ENCODE results near the gene PRKCH. TPM values are rescaled to one million over a fixed set of nuclear protein-coding genes. Genes with fewer than 3 reads are reported as not detected.

The PRKCH gene
- 51.8 and 58.6 TPM in 2 replicates for total RNA-seq (2014; rRNA removed; shearing (Covaris generic))
- 33.5 and 44.5 TPM in 2 replicates for polyA plus RNA-seq (2015; cell fraction: cytosol; rRNA removed)
- 17.9 and 33.6 TPM in 2 replicates for polyA plus RNA-seq (2015; cell fraction: nucleus; rRNA removed)

DNA sequence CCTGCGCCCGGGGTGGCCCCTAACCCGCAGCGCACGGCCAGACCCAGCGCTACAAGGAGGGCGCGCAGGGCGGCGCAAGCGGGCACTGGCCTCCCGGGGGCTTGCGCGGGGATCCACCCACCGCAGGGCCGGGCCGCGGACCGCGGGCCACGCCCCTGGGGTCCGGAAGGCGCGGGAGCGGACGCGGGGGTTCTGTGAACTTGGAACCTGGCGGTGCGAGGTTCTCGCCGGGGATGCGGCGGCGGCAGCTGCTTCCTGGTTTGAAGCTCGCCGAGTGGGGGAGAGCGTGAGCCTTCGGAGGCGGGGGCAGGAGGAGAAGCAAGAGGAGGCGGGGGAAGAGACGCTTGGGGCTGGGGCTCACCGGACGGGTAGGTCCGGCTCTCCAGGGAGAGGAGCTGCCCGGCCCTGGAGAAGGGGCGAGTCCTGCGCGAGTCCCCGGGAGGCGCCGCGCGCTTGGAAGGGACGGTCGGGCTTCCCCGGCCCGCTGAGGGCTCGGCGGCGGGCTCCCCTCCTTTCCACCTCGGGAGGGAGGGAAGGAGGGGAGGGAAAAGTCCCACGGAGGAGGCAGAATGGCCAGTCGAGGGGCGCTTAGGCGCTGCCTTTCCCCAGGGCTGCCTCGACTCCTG lies at the start of gene PRKCH:
PRKCH (plus strand) TSS at position 195 of the 626 bp plus-strand sequence. CDS start 523 bp downstream, outside the sequence.
- in situ Hi-C loops (cut with HindIII; ENCODE audit: low pct_unique_long_range_greater_than_20kb, low sequenced_read_pairs): no loop called here
- DNase-seq (ENCODE audit: low read depth, low spot score): peak; percentile 74

DNA sequence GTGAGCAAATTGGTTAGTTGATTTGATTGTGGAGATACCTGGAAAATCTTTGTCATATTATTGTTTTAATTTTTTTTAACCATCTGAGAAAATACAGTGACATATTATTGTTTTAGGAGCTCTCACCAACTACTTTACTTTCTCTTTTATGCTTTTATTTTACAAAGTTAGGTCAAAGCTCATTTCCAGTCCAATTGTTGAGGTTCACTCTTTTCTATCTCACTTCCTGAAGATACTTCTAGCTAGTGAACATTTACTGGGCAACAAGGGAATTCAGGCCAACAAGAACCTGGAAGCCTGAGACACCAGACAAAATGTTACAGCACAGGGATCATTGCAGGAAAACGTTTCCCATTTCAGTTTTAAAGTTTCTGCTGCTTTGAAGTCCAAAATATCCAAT lies 44.1 kb upstream of the PRKCH start:
- in situ Hi-C loops (cut with HindIII; ENCODE audit: low pct_unique_long_range_greater_than_20kb, low sequenced_read_pairs): no loop called here
- DNase-seq (ENCODE audit: low read depth, low spot score): no peak

DNA sequence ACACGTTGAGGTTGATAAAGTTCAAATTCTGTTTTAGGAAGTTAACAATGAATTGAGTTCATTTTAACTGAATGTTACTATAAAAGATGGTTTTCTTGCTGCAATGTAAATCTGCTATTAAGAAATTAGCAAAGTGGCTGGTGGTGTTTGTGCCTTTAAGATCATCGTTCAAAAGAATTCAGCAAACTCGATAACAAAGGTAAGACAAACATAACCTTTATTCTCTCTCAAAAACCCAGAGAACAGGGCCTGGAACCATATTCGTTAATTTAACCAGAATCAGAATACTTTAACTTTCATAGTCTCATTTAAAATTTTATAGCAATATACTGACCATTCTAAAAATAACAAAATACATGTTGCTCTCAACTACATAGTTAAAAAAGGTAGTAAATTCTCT lies 43.6 kb upstream of the PRKCH start:
- in situ Hi-C loops (cut with HindIII; ENCODE audit: low pct_unique_long_range_greater_than_20kb, low sequenced_read_pairs): no loop called here
- DNase-seq (ENCODE audit: low read depth, low spot score): no peak

DNA sequence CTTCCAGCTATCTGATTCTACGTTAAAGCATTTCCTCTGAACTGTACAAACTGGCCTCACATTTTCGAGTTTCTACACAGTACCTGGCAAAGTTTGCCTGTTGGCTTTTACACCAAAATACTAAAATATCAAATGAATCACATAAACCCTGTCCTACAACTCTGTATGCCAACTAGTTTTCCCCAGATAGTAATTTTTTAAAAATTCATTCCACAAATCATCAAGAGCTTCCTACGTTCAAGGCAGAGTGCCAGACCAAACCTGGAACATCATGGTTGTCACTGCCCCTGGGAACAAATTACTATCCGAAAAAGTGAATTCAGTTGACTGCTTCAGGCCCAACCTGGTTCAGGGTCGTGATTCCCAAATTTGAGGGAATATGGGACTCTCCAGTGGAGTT lies 42.3 kb upstream of the PRKCH start:
- no peak for DNase-seq (ENCODE audit: low read depth, low spot score)
- in situ Hi-C loops (cut with HindIII; ENCODE audit: low pct_unique_long_range_greater_than_20kb, low sequenced_read_pairs): no loop called here

DNA sequence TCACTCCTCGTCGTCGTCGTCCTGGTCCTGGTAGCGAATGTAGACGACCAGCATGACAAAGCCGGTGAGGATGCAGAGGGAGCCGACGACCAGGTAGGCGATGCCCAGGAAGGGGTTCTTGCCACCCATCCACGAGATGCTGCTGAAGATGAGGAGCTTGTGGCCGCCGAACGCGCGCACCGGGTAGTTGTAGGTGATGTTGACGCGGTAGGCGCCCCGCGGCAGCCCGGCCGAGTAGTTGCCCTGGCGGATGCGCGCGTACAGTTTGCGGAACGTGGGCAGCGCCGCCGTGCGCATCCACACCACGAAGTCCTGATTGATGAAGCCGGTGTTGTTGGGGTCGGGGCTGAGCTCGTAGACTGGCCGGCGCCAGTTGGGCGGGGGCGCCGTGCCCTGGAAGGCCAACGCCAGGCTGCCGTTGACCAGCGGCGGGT lies 41.3 kb upstream of the PRKCH start:
- in situ Hi-C loops (cut with HindIII; ENCODE audit: low pct_unique_long_range_greater_than_20kb, low sequenced_read_pairs): no loop called here
- DNase-seq (ENCODE audit: low read depth, low spot score): no peak

DNA sequence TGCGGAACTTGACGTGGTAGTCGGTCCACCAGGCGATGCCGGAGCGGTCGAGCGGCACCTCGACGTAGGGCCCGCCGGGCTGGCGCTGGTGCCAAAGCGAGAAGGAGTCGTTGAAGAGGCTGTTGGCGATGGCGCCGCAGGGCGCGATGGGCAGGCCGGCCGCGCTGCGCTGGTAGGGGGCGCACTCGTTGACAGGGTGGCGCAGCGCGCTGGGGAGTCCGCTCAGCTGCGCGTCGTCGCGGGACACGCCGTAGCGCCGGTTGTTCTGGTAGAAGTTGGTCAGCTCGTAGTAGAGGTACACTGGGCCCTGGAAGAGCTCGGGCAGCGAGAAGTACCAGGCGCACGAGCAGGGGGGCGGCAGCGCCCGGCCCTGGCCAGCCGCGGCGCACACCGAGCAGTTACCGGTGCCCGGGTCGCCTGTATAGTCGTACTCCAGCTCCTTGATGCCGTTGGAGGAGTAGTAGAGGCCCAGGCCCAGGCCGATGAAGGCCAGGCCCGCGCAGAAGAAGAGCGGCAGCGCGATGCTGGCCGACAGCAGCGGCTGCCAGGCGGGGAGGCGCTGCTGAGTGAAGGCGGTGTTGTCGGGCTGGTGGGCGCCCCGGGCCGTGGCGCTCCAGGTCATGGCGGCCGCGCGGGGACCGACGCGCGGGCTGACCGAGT lies 40.7 kb upstream of the PRKCH start:
- in situ Hi-C loops (cut with HindIII; ENCODE audit: low pct_unique_long_range_greater_than_20kb, low sequenced_read_pairs): no loop called here
- DNase-seq (ENCODE audit: low read depth, low spot score): no peak

DNA sequence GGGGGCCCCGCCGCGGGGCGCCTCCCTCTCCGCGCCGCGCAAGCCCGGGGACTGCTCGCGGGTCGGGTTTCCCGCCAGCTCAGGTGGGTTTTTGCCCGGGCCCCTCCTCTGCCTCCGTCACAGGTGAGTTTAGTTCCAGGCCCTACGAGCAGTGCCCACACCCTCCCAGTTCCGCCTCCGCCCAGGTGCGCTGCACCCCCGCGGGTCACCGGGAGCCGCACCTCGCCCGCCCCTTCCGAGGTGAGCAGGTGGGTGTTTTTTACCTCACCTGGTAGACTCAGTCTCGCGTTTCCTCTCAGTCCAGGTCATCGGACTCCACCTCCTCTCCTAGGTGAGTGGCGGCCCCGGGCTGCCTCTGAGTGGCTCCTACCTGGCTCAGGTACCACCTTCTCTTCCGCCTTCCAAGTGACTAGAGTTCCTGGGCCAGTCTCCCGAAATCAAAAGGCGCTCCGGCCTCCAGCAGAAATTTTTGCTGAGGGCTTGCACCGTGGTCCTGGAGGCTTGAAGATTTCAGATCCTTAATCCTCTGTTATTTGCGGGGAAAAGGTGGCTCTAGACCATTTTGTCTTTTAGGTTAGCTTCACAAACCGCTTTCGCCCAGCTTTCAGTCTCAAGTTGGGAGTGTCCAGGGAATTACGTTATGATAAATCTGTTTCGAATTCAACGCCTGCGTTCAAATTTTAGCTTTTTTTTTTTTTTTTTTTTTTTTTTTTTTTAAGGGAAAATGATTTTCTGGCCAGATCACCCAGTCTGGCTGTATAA lies 40.0 kb upstream of the PRKCH start, which contains the start of gene TMEM30B:
TMEM30B (minus strand) TSS at position 153 of the 762 bp plus-strand sequence. CDS start 191 bp downstream, outside the sequence.
- in situ Hi-C loops (cut with HindIII; ENCODE audit: low pct_unique_long_range_greater_than_20kb, low sequenced_read_pairs): no loop called here
- no peak for DNase-seq (ENCODE audit: low read depth, low spot score)

DNA sequence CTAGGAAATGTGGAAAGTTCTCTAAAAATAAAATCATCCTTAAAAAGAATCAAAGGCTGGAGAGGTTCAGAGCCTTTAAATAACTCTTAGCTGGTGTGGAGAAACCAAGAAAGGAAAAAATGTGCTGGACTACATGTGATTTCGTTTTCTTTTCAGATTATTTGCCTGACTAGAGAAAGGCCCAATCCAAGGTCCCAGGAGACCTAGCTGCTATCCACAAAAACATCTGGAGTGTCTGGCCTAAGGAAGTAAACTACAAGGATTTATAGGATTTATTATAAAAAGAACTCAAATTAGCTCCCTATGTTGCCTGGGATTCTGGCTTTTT lies 39.5 kb upstream of the PRKCH start:
- in situ Hi-C loops (cut with HindIII; ENCODE audit: low pct_unique_long_range_greater_than_20kb, low sequenced_read_pairs): no loop called here
- no peak for DNase-seq (ENCODE audit: low read depth, low spot score)

DNA sequence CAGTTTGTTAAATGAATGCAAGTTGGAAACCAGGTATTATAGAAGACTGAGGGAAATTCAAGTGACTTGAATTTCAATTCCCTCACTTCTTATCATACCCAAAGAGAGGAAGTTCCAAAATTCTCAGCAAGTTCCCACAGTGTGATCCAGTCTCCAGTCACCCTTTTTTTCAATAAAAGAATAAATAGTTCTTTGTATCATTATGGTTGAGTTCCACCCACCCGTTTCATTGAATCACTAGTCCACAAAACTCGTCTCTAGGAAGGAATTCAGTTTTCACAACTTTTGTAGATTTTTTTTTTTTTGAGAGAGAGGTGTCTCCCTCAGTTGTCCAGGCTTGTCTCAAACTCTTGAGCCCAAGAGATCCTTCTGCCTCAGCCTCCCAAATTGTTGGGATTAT lies 38.6 kb upstream of the PRKCH start:
- in situ Hi-C loops (cut with HindIII; ENCODE audit: low pct_unique_long_range_greater_than_20kb, low sequenced_read_pairs): no loop called here
- no peak for DNase-seq (ENCODE audit: low read depth, low spot score)

DNA sequence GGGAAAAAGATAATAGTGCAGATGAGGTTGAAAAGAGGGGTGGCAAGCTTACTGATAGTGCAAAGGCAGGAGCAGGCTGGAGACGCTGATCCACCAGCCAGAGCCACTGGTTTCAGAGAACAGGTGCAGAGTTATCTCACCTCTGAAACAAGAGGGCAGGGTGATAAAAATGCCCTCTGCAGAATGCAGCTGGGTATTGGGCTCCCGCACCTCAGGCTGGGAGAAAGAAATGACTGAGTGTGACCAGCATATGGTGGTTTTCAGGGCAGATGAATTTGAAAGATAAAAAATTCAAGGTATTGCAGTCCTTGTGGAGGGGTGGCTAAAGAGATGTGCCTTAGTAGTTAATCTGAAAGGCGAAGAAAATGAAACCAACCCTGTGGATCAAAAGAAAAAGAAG lies 37.4 kb upstream of the PRKCH start:
- no peak for DNase-seq (ENCODE audit: low read depth, low spot score)
- in situ Hi-C loops (cut with HindIII; ENCODE audit: low pct_unique_long_range_greater_than_20kb, low sequenced_read_pairs): no loop called here

DNA sequence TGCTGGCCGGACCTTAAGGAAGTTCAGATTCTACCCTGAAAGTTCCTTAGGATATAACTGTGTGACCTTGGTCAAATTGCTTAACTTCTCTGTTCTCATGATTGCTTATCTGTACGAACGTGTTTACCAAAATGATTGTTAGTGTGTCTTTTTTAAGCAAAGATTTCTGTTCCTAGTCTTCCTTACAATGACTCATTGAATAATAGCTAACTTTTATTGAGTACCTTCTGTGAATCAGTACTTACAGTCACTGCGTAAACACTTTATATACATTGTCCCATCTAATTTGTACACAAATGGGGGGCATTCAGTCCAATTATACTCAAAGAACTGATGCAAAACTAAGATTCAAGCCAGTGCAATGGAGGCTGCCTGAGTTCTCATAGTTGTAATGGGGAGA lies 36.0 kb upstream of the PRKCH start:
- in situ Hi-C loops (cut with HindIII; ENCODE audit: low pct_unique_long_range_greater_than_20kb, low sequenced_read_pairs): no loop called here
- no peak for DNase-seq (ENCODE audit: low read depth, low spot score)

DNA sequence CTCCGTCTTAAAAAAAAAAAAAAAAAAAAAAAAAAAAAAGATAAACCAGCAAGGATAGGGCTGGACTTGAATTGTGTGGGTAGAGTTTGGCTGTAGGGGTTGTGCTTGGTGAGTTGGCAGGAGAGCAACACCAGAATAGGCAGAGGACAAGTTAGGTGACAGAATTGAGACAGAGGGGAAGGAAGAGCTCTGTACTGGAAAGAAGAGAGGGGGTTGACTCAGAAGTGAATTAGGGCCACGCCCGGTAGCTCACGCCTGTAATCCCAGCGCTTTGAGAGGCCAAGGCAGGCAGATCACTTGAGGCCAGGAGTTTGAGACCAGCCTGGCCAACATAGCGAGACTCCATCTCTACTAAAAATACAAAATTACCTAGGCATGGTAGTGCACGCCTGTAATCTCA lies 34.2 kb upstream of the PRKCH start:
- in situ Hi-C loops (cut with HindIII; ENCODE audit: low pct_unique_long_range_greater_than_20kb, low sequenced_read_pairs): no loop called here
- DNase-seq (ENCODE audit: low read depth, low spot score): no peak

DNA sequence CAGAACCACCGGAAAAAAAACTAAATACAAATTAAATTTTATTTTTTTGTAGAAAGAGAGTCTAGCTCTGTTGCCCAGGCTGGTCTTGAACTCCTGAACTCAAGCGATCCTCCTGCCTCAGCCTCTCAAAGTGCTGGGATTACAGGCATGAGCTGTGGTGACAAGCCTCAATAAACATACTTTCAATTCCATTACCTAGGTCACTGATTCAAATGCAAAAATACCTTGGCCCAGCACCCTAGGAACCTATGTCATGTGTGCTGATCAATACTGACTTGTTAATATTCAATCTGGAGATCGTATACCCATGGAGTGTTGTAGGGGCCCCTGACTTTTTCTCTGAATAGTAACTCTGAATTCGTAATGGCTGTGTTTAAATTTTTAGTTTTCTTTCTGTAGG lies 33.2 kb upstream of the PRKCH start:
- DNase-seq (ENCODE audit: low read depth, low spot score): no peak
- in situ Hi-C loops (cut with HindIII; ENCODE audit: low pct_unique_long_range_greater_than_20kb, low sequenced_read_pairs): no loop called here

DNA sequence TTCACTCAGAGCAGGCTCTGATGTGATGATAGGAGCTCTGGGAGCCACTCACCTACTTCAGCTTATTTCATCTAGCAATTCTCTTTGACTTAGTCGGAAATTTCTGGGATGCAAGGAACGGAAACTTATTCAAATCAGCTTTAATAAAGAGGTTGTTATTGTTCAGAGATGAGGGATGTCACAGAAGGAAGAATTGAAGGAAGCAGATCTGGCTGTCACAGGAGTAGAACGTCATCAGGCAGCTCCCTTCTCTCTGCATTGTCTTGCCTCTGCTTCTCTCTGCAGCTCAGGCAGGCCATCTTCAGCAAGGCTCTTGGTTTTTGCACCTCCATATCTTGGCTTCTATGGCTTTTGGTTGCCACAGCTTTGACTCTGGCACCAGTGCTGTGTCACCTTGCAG lies 32.7 kb upstream of the PRKCH start:
- DNase-seq (ENCODE audit: low read depth, low spot score): no peak
- in situ Hi-C loops (cut with HindIII; ENCODE audit: low pct_unique_long_range_greater_than_20kb, low sequenced_read_pairs): no loop called here

DNA sequence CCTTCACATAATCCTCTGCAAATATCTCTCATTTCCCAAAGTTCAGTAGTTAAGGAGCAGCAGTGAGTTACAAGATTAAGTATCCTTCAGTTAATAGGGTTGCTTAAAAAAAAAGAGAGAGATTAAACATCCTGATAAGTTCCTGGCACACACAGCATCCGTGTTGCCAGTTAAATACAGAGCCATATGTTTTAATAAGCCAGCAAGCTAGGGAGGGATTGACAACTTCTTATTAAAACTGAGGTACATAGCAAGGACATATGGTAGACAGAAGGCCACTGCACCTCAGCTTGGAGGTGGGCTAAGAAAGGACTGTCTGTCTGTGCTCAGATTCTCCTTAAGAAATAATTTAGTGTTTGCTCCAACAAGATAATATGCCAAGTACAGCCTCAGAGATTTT lies 30.7 kb upstream of the PRKCH start:
- in situ Hi-C loops (cut with HindIII; ENCODE audit: low pct_unique_long_range_greater_than_20kb, low sequenced_read_pairs): no loop called here
- DNase-seq (ENCODE audit: low read depth, low spot score): no peak

DNA sequence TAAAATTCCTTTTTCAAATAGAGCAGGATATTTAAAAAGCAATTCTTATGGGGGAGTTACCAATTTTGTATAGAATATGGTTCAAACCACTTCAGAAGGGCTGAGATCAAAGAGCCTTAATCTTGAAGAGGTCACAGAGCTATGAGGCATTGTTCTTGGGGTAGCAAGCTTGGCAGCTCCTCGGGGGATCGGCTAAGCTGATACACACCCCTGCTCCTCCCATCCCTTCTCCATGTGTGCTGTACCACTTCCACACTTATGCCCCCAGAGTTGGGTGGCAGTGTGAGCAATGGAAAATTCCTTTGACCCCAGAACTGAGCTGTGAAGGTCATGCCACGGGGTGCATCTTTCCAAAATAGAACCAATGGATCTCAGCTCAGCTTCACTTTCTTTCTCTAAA lies 25.2 kb upstream of the PRKCH start:
- in situ Hi-C loops (cut with HindIII; ENCODE audit: low pct_unique_long_range_greater_than_20kb, low sequenced_read_pairs): no loop called here
- no peak for DNase-seq (ENCODE audit: low read depth, low spot score)

DNA sequence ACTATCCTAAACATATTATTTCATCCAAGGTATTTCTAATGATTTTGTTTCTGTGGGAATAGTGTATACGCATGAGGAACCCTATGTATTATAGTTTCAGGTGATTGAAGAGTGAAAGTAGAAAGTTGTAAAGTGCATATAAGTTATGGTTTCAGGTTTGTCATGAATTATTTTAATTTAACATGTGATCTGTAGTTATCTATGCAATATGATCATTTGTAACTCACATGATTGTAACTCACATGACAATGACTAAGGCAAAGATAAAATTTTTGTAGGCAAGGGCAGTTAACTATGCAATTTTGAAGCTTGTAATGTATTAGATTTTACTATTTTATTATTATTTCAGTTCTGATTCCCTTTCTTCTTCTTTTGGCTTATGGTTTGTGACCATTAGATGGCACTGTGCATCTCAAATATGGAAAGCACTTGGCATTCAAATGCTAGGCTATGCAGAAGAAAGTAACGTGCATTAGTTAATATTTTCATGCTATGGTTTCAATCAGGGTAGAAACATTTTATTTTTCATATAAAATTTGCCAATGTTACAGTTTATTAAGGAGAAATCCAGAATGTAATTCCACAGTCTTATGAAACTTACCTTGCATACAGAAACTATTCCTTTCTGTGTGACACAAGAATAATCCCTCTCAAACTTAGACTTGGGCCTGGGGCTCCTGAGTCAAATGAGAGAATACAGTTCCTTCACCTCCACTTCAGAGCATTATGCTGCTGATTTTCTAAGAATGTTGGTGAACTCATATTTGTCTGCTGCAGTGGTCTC lies 24.5 kb upstream of the PRKCH start:
- peak; percentile 65 for DNase-seq (ENCODE audit: low read depth, low spot score)
- in situ Hi-C loops (cut with HindIII; ENCODE audit: low pct_unique_long_range_greater_than_20kb, low sequenced_read_pairs): no loop called here

DNA sequence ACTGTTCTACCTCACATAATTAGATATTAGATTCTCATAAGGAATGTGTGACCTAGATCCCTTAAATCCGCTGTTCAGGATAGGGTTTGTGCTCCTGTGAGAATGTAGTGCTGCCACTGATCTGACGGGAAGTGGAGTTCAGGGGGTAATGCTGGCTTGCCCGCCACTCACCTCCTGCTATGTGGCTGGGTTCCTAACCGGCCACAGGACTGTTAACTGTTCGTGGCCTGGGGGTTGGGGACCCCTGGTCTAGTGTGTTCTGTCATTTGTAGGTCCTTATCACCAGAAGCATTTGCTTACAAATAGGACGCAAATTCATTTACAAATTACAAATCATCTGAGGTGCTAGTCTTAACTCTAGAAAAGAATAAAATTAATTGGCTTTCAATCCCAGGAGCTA lies 23.8 kb upstream of the PRKCH start:
- DNase-seq (ENCODE audit: low read depth, low spot score): no peak
- in situ Hi-C loops (cut with HindIII; ENCODE audit: low pct_unique_long_range_greater_than_20kb, low sequenced_read_pairs): no loop called here
